ENCODE data around the gene HAT1.
"Not testable (repeated sequence)": the region's sequence is repeated elsewhere in the genome, so short reads cannot be mapped to it uniquely, and the experiment has no call there.

The HAT1 gene, protein sequence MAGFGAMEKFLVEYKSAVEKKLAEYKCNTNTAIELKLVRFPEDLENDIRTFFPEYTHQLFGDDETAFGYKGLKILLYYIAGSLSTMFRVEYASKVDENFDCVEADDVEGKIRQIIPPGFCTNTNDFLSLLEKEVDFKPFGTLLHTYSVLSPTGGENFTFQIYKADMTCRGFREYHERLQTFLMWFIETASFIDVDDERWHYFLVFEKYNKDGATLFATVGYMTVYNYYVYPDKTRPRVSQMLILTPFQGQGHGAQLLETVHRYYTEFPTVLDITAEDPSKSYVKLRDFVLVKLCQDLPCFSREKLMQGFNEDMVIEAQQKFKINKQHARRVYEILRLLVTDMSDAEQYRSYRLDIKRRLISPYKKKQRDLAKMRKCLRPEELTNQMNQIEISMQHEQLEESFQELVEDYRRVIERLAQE

DNA sequence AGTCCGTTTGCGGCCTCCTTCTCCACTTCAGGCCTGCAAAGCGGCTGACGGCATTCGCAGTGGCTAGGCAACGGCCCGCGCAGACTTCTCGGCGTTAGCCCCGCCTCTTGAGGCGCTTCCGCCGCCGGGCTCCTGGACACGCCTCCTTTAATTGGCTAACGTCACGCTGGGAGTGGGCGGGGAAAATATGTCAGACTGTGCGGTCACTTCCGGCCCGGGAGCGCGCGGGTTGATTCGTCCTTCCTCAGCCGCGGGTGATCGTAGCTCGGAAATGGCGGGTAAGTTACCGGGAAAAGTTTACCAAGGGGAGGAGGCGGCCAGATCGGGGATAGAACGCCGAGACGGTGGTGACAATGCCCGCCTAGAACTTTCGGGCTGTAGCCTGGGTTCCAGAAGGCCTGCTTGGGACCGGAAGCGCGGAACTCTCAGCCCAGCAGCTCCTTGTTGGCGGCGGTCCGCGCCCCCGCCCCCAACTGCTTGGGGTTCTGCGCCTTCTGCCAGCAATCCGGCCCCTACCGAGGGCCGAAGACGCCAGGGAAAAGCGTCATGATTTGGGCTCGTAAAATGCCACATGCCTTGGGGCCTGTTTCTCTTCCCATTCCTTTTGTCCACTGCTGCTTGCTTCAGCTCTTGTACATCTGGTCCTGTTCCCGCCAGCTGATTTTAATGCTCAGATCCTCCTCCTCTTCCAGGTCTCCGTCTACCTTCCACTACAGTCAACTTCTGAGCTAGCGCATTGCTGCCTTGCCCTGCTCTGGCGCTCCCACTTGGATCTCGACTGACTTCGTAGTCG lies at the start of gene HAT1:
TSS of gene HAT1 (plus strand) at position 232 of the 793 bp plus-strand sequence. CDS start at position 272, 40 bp downstream.
- peak; percentile 77 to 93 for DNase-seq

DNA sequence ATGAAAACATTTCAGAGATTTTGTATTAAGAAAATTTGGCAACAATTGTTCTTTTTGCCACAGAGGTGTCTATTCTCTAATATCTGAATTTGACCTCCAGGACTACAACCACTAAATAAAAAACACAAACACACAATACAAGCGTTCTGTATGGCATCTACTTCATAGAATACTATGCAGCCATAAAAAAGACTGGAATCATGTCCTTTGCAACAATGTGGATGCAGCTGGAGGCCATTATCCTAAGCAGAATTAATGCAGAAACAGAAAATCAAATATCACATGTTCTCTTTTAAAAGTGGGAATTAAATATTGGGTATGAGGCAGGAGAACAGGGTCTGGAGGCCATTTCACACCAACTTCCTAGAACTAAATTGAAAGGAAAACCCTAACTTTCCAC lies 47.7 kb upstream of the HAT1 start:
- DNase-seq = no peak

DNA sequence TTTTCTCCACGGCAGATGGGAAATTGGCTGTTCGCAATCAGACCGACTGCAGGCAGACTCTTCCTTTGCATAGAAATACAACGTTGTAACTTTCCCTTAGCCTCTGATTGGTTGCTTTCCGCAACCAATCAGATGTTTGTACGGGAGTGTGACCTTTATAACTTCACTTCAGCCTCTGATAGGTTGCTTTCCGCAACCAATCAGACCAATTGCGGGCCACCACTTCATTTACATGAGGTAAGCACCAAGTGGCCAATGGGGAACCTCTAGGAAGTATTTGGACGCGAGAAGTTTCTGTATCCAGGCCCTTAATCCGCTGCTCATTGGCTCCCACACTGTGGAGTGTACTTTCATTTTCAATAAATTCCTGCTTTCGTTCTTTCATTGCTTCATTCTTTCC lies 47.3 kb upstream of the HAT1 start:
- no peak for DNase-seq

GRCh38 chr2:171878481-171878993 lies 43.7 kb upstream of the HAT1 start:
- no peak for DNase-seq

DNA sequence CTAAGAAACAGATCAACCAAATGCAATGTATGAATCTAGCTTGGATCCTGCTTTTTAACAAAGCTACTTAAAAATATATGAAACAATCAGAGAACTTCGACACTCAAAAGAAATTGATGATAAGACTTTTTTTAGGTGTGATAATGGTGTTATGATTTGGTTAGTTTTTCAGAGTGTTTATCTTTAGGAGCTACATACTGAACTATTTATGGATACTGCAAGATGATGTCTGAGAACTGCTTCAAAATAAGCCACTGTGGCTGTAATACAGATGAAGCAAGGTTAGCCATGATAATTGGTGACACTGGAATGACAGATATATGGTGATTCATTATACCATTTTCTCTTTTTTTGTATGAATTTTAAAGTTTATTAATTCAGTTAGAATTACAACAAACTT lies 42.4 kb upstream of the HAT1 start:
- DNase-seq = no peak

DNA sequence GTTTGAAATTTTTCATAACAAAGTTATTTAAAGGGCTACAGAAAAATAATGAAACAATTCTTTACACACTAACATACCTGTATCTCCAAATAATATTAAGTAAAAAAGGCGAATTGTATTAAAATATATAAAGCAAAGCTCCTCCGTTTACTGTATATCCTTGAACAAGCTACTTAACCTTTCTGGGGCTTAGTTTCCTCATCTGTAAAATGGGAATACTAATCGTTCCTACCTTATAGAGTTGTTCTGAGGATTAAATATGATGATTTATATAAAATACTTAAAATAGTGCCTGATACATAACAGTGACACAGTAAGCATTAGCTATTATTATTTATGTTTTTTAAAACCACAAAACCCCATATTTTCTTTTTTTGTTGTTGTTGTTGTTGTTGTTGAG lies 41.5 kb upstream of the HAT1 start:
- no peak for DNase-seq

GRCh38 chr2:171882089-171882769 lies 40.0 kb upstream of the HAT1 start:
- DNase-seq = no peak

- DNase-seq = no peak
These were observed 38.9 kb upstream of the HAT1 start for GRCh38 chr2:171883275-171883893.

DNA sequence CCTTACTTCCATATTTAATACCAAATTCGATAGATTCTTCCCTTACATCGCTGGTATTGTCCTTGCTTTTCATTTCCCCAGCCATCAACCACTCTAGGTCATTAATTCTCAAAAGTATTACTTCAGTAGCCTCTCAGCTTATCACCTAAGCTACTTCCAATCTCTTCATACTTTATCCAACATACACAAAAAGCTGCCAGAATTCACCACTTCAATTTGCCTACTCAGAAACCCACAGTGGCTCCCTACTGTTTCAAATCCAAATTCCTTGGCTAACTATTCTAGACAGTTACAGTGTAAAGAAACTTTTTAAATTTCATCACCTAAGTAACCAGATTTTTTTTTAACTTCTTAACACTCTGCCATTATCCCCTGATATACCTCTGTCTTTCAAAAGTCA lies 32.9 kb upstream of the HAT1 start:
- DNase-seq = no peak

DNA sequence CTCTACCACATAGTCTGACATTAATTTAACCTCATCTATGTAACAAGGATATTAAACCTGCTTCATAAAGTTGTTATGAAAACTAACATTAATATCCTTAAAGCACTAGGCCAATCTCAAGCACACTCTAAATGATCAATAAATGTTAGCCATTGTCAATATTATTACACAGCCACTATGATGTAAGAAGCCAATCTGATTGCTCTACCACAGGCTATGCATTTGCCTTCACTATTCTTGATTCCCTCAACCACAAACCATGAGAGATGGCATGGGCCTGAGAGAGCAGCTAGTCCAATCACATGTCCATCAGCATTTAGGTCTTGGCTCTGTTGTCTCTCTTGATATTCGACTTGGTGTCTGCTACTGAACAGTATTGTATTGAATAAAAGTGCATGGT lies 32.5 kb upstream of the HAT1 start:
- no peak for DNase-seq

DNA sequence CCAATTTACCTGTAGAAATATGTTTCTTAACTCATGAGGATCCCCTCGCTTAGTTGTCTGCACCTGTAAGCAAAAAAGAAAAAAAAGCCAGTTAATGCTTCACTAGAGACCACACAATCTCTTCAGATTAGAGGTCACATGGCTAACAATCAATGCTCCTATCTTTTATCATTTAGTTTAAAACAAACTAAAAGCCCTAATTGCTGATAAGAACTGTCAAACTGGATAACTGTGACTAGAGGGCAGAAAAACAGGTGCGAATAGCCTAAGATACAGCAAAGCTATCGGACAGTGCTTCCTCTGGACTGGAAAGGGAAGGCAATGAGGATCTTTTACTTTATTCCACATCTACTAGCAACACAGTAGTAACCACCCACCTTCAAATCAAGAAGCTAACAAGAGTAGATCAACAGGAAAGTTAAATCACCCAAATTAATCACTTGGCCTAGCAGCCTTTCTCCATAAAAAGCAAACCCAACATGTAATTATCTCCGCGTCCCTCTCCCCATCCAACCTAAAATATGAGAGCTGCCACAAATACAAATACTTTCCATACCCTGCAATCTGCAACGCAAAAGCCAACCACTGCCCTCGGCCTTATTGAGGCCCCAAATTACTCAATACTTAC lies 29.0 kb upstream of the HAT1 start:
- DNase-seq = no peak

- DNase-seq = peak in 1 of 2 experiments; percentile 42
These were observed 28.2 kb upstream of the HAT1 start, which contains the start of gene SLC25A12 for GRCh38 chr2:171893824-171894611. SLC25A12 (minus strand) TSS chr2:171894244; CDS start chr2:171894214, 30 bp downstream.

DNA sequence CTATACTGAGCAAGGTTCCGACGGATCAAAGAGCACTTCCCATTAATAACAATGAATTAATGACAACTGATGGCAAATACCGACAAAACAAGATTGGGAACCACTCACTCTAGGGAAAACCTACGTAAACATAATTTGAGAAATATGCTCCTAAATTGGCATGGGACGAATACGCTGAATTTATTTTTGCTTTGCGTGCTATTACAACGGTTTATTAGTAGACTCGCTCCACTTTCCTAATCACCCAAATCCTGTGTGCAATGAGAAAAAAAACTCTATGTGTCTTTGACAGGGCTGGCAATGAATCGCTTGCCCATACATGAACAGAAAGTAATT lies 27.7 kb upstream of the HAT1 start:
- DNase-seq = no peak

- DNase-seq = no peak
These were observed 26.5 kb upstream of the HAT1 start for GRCh38 chr2:171895786-171896185.

DNA sequence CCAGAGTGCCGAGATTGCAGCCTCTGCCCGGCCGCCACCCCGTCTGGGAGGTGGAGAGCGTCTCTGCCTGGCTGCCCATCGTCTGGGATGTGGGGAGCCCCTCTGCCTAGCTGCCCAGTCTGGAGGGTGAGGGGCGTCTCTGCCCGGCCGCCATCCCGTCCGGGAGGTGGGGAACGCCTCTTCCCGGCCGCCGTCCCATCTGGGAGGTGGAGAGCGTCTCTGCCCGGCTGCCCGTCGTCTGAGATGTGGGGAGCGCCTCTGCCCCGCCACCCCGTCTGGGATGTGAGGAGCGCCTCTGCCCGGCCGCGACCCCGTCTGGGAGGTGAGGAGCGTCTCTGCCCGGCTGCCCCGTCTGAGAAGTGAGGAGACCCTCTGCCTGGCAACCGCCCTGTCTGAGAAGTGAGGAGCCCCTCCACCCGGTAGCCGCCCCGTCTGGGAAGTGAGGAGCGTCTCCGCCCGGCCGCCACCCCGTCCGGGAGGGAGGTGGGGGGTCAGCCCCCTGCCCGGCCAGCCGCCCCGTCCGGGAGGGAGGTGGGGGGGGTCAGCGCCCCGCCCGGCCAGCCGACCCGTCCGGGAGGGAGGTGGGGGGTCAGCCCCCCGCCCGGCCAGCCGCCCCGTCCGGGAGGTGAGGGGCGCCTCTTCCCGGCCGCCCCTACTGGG lies 22.5 kb upstream of the HAT1 start:
- not testable (repeated sequence) for DNase-seq

DNA sequence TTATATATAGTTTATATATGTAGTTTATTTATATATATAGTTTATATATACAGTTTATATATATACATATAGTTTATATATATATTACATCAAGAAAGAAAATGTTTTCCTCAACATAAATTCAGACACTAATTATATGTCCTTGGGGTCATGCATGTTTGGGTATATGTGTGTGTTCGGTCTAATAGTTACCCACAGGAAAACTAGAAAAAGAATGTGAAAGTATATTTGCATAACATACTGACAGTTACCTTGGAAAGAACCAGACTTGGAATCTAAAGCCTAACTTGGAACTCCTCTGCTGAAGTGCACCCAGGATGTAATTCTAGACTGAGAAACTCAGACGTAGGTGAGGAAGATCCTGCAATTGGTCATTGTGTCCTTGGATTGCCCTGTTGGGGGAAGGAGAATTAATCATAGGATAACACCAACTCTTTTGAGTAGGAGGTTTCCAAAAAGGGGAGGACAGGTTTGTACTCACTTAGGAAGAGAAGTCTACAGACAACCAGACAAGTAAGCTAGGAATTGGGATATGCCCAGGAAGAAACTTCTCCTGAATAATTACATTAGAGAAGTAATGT lies 19.3 kb upstream of the HAT1 start:
- DNase-seq = no peak

GRCh38 chr2:171908235-171908634 lies 14.0 kb upstream of the HAT1 start:
- no peak for DNase-seq

GRCh38 chr2:171909266-171909665 lies 13.0 kb upstream of the HAT1 start:
- no peak for DNase-seq

- no peak for DNase-seq
These were observed 11.8 kb upstream of the HAT1 start for GRCh38 chr2:171910494-171910893.

- DNase-seq = no peak
These were observed 8.7 kb upstream of the HAT1 start for GRCh38 chr2:171913517-171913916.

- DNase-seq = no peak
These were observed 2.8 kb upstream of the HAT1 start for GRCh38 chr2:171919453-171919852.
